Activated CD4-positive, alpha-beta T cell treated with anti-CD3 and anti-CD28 coated beads, Interleukin-2, amount 10 ng/mL, durations not matched to agents 24 days and 14 days (primary cell): ENCODE data around the gene SP5. TPM values are rescaled to one million over a fixed set of nuclear protein-coding genes. Genes with fewer than 3 reads are reported as not detected.
"Not testable (repeated sequence)": the region's sequence is repeated elsewhere in the genome, so short reads cannot be mapped to it uniquely, and the experiment has no call there.

Experiments used
- DNase-seq: peaks from one replicate; pipeline ENCODE4 v3.0.0; 2022
- H3K27ac Mint-ChIP-seq: one replicate; pipeline ENCODE4 v1.8.0; 2022; ENCODE audit warnings: mild to moderate bottlenecking, mixed read lengths
- H3K27me3 Mint-ChIP-seq: one replicate; pipeline ENCODE4 v1.8.0; 2022; ENCODE audit warnings: mixed read lengths
- H3K36me3 Mint-ChIP-seq: one replicate; pipeline ENCODE4 v1.8.0; 2022; ENCODE audit warnings: low read depth, mild to moderate bottlenecking, mixed read lengths
- H3K4me1 Mint-ChIP-seq: one replicate; pipeline ENCODE4 v1.8.0; 2021; ENCODE audit warnings: mixed read lengths
- H3K4me3 Mint-ChIP-seq: one replicate; pipeline ENCODE4 v1.8.0; 2022; ENCODE audit warnings: mild to moderate bottlenecking, moderate library complexity, mixed read lengths
- H3K9me3 Mint-ChIP-seq: one replicate; pipeline ENCODE4 v1.8.0; 2021; ENCODE audit warnings: mixed read lengths
- intact Hi-C: fragments of 100-400 bp; cut with micrococcal nuclease; formaldehyde crosslinking; loops from one replicate; pipeline ENCODE4 v1.15.1; 2023
- total RNA-seq: library from RNA; stranded (reverse); gene quantifications from 2 replicates; pipeline ENCODE4 v1.2.3, GENCODE V29; 2022

The SP5 gene
- total RNA-seq, 1 donor from 2014 or later: 0.09 TPM

DNA sequence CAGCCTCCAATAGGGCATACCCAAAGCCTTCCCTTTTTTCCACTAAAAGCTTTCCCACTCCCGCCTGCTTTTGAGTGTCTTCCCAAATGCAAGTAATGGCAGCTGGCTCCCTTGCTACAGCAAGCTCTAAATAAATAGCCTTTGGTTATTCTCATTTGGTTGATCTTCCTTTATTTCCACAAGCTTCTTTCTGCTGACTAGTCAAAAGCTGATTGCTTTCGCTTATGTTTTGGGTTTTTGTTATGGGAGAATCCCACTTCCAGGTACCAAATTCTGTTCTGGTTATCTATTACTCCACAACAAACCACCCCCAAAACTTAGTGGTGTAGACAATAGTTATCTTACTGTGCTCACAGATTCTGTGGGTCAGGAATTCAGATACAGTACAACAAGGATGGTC lies 22.3 kb downstream of the SP5 start:
- no peaks in the 10 kb centered on the region for H3K9me3 Mint-ChIP-seq
- no peaks in the 10 kb centered on the region for H3K36me3 Mint-ChIP-seq
- intact Hi-C loops: no loop called here
- peaks cover 21% of the 10 kb centered on the region for H3K27me3 Mint-ChIP-seq
- no peaks in the 10 kb centered on the region for H3K4me1 Mint-ChIP-seq
- no peak overlapping the region for H3K4me3 Mint-ChIP-seq
- no peak overlapping the region for H3K27ac Mint-ChIP-seq
- no peak for DNase-seq

GRCh38 chr2:170737821-170738220 lies 22.7 kb downstream of the SP5 start:
- Mint-ChIP-seq H3K4me3 (no peak overlapping the region), H3K36me3 (no peaks in the 10 kb centered on the region), H3K27ac (no peak overlapping the region), H3K27me3 (peaks cover 18% of the 10 kb centered on the region), H3K9me3 (no peaks in the 10 kb centered on the region), H3K4me1 (no peaks in the 10 kb centered on the region)
- no peak for DNase-seq
- intact Hi-C loops: no loop called here

- DNase-seq: no peak
- intact Hi-C loops: no loop called here
- no peak overlapping the region for H3K27ac Mint-ChIP-seq
- no peaks in the 10 kb centered on the region for H3K9me3 Mint-ChIP-seq
- H3K36me3 Mint-ChIP-seq: no peaks in the 10 kb centered on the region
- no peaks in the 10 kb centered on the region for H3K4me1 Mint-ChIP-seq
- H3K27me3 Mint-ChIP-seq: peaks cover 14% of the 10 kb centered on the region
- no peak overlapping the region for H3K4me3 Mint-ChIP-seq
Observed at GRCh38 chr2:170739048-170739447, 23.9 kb downstream of the SP5 start.

GRCh38 chr2:170739507-170740046 lies 24.4 kb downstream of the SP5 start:
- Mint-ChIP-seq H3K27me3 (peaks cover 16% of the 10 kb centered on the region), H3K4me1 (no peaks in the 10 kb centered on the region), H3K27ac (no peak overlapping the region), H3K4me3 (no peak overlapping the region), H3K36me3 (no peaks in the 10 kb centered on the region), H3K9me3 (no peaks in the 10 kb centered on the region)
- intact Hi-C loops: no loop called here
- no peak for DNase-seq

DNA sequence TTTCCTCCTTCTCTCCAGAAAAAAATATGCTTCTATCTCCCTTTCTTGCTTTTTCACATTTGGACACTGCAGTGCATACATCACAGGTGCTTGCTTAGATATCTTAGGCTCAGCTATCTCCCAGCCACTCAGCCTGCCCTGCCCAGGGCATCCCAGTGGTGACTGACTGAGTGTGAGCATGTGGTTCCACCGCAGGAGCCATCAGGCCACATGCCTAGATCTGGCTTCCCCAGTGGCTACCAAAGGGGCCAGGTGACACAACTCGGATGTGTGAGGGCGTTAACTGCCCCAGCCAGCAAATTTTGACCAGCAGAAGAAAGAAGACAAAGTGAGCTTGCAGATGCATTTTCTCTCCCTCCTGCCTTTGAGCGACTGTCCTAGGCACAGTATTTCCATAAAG lies 25.5 kb downstream of the SP5 start:
- no peaks in the 10 kb centered on the region for H3K36me3 Mint-ChIP-seq
- H3K27ac Mint-ChIP-seq: no peak overlapping the region
- intact Hi-C loops: no loop called here
- peaks cover 18% of the 10 kb centered on the region for H3K27me3 Mint-ChIP-seq
- H3K4me3 Mint-ChIP-seq: no peak overlapping the region
- no peaks in the 10 kb centered on the region for H3K4me1 Mint-ChIP-seq
- DNase-seq: no peak
- H3K9me3 Mint-ChIP-seq: no peaks in the 10 kb centered on the region

GRCh38 chr2:170742000-170742399 lies 26.9 kb downstream of the SP5 start:
- no peak overlapping the region for H3K27ac Mint-ChIP-seq
- H3K9me3 Mint-ChIP-seq: no peaks in the 10 kb centered on the region
- no peaks in the 10 kb centered on the region for H3K36me3 Mint-ChIP-seq
- H3K27me3 Mint-ChIP-seq: peaks cover 13% of the 10 kb centered on the region
- no peaks in the 10 kb centered on the region for H3K4me1 Mint-ChIP-seq
- no peak for DNase-seq
- intact Hi-C loops: no loop called here
- no peak overlapping the region for H3K4me3 Mint-ChIP-seq

DNA sequence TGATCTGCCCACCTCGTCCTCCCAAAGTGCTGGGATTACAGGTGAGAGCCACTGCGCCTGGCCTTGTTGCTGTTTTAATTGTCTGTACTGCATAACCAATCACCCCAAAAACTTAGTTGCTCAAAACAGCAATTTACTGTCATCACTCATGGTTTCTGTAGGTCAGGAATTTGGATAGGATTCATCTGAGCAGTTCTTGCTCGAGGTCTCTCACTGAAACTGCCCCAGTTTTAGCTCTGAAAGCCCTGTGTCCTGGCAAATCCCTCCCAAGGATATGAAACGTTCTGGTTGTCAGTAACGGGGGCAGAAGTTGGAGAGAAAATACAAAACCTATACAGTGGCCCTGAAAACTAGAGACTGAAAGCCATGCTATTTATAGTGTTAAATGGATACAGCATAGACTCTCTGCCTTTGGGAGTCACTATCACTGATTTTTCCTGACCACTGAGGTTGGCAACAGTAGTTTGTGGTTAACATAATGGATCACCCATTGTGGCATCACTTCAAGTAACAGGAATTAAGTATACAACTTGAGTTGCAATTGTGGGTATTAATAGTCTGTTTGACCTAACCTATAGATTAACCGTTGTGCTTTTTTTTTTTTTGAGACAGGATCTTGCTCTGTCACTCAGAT lies 27.9 kb downstream of the SP5 start:
- peaks cover 17% of the 10 kb centered on the region for H3K27me3 Mint-ChIP-seq
- intact Hi-C loops: no loop called here
- no peaks in the 10 kb centered on the region for H3K36me3 Mint-ChIP-seq
- no peak overlapping the region for H3K4me3 Mint-ChIP-seq
- no peak for DNase-seq
- H3K9me3 Mint-ChIP-seq: no peaks in the 10 kb centered on the region
- H3K4me1 Mint-ChIP-seq: no peaks in the 10 kb centered on the region
- H3K27ac Mint-ChIP-seq: no peak overlapping the region

DNA sequence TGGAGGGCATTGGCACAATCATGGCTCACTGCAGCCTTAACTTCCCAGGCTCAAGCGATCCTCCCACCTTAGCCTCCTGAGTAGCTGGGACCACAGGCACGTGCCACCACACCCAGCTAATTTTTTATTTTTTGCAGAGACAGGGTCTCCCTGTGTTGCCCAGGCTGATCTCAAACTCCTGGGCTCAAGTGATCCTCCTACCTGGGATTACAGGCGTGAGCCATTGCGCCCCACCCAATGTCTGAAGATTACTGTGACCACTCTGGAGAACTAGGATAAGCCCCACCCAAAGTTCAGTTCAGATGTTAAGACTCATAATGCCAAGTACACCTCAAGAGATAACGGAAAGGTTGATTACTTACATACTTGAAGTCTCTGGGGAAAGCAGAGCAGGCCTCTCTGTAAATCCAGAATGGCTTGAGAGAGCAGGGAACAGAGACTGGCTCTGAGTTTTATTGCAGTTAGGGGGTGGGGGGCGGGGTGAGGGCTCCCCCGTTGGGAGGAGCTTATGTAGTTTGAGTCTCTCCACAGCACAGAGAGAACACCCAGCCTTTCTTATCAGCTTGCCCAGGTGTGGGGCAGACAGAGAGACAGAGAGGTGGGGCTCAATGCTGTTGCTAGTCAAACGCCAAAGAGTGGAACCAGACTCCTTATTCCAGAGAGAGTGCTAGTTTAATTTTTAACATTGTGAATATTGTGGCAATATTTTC lies 28.5 kb downstream of the SP5 start:
- no peaks in the 10 kb centered on the region for H3K9me3 Mint-ChIP-seq
- intact Hi-C loops: no loop called here
- DNase-seq: no peak
- no peak overlapping the region for H3K27ac Mint-ChIP-seq
- H3K27me3 Mint-ChIP-seq: peaks cover 17% of the 10 kb centered on the region
- H3K4me1 Mint-ChIP-seq: no peaks in the 10 kb centered on the region
- H3K4me3 Mint-ChIP-seq: no peak overlapping the region
- no peaks in the 10 kb centered on the region for H3K36me3 Mint-ChIP-seq

DNA sequence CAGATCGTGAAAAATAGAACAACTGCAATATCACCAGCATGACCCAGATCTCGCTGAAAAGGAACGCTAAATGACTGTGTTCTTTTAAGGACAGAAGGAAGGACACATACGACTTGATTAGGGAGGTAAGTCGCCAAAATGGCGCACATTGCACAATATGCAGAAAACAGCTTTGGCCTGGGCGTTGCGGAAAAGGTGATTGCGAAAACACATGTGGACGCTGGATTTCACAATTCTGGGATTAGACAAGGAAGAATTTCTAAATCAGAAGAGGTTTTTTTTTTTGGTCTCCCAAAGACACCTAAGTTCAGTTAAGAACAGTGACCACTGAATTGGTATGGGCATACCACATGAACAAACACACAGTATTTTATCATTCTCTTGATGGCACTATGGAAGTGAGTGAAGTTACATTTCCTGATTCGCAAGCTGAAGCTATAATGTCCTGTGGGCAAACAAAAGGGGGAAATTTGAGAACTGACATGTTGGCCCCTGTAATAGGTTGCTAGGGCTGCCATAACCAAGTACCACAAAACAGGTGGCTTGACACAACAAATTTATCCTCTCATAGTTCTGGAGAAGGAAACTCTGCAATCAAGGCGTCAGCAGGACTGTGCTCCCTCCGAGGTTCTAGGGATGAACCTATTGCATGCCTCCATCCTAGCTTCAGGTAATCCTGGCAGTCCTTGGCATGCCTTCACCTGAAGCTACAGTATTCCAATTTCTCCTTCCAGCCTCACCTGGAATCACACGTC lies 29.3 kb downstream of the SP5 start:
- Mint-ChIP-seq H3K4me3 (no peak overlapping the region), H3K27ac (no peak overlapping the region), H3K9me3 (no peaks in the 10 kb centered on the region), H3K4me1 (no peaks in the 10 kb centered on the region), H3K27me3 (peaks cover 15% of the 10 kb centered on the region), H3K36me3 (no peaks in the 10 kb centered on the region)
- intact Hi-C loops: no loop called here
- no peak for DNase-seq

DNA sequence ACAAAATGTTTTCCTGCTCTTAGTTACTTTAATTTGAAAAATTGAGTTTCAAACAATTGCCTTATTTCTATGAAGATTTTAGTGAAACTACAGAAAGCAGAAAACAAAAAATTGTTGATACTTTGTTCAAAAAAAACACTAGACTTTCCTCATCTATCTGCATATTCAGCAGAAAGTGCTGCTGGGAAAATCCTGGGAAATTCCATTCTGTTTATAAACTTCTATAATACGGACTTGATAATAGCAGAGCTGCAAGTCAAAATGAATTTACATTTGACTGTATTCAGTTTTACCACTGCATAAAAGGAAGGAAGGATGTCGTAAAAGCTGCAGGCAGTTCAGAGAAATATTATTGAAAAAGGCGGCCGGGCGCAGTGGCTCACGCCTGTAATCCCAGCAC lies 30.2 kb downstream of the SP5 start:
- Mint-ChIP-seq H3K4me3 (no peak overlapping the region), H3K4me1 (no peaks in the 10 kb centered on the region)

GRCh38 chr2:170747921-170748320 lies 32.8 kb downstream of the SP5 start:
- no peak overlapping the region for H3K27ac Mint-ChIP-seq
- H3K27me3 Mint-ChIP-seq: peaks cover 26% of the 10 kb centered on the region
- H3K4me3 Mint-ChIP-seq: no peak overlapping the region
- no peaks in the 10 kb centered on the region for H3K9me3 Mint-ChIP-seq
- no peak for DNase-seq
- no peaks in the 10 kb centered on the region for H3K4me1 Mint-ChIP-seq
- intact Hi-C loops: no loop called here
- H3K36me3 Mint-ChIP-seq: no peaks in the 10 kb centered on the region

More for the DNA sequence above, 30.2 kb downstream of the SP5 start:
- peaks cover 19% of the 10 kb centered on the region for H3K27me3 Mint-ChIP-seq
- no peak for DNase-seq
- no peak overlapping the region for H3K27ac Mint-ChIP-seq
- no peaks in the 10 kb centered on the region for H3K36me3 Mint-ChIP-seq
- intact Hi-C loops: no loop called here
- H3K9me3 Mint-ChIP-seq: no peaks in the 10 kb centered on the region

GRCh38 chr2:170751555-170751954 lies 36.4 kb downstream of the SP5 start:
- H3K9me3 Mint-ChIP-seq, DNase-seq, H3K27ac Mint-ChIP-seq, H3K36me3 Mint-ChIP-seq, intact Hi-C loops, H3K4me1 Mint-ChIP-seq, H3K4me3 Mint-ChIP-seq: not testable (repeated sequence)
- peaks cover 25% of the 10 kb centered on the region for H3K27me3 Mint-ChIP-seq

- H3K27me3 Mint-ChIP-seq: peaks cover 7% of the 10 kb centered on the region
- intact Hi-C loops: no loop called here
- H3K4me1 Mint-ChIP-seq: no peaks in the 10 kb centered on the region
- no peaks in the 10 kb centered on the region for H3K9me3 Mint-ChIP-seq
- no peaks in the 10 kb centered on the region for H3K36me3 Mint-ChIP-seq
- DNase-seq: no peak
- H3K27ac Mint-ChIP-seq: no peak overlapping the region
- H3K4me3 Mint-ChIP-seq: no peak overlapping the region
Observed at GRCh38 chr2:170761572-170761971, 46.4 kb downstream of the SP5 start.

- Mint-ChIP-seq H3K4me3 (no peak overlapping the region), H3K36me3 (no peaks in the 10 kb centered on the region), H3K9me3 (no peaks in the 10 kb centered on the region), H3K27ac (no peak overlapping the region), H3K27me3 (peaks cover 7% of the 10 kb centered on the region), H3K4me1 (no peaks in the 10 kb centered on the region)
- DNase-seq: no peak
- intact Hi-C loops: no loop called here
Observed at GRCh38 chr2:170762760-170763159, 47.6 kb downstream of the SP5 start.
